HEK293T (cell line): ENCODE results near the gene DHRS9.

Experiments used
- CTCF ChIA-PET: fragments of 350-600 bp; formaldehyde crosslinking; extraction: SDS; loops from one replicate; lab custom pipeline; 2021; ENCODE audit warnings: antibody characterized with exemption, inconsistent platforms; lab: Yijun Ruan, JAX
- POLR2A ChIA-PET: fragments of 350-600 bp; formaldehyde crosslinking; extraction: SDS; loops from one replicate; lab custom pipeline; 2020; ENCODE audit warnings: antibody characterized with exemption, inconsistent platforms; lab: Yijun Ruan, JAX
- DNase-seq: peaks from one replicate; pipeline ENCODE4 v3.0.0; 2012; ENCODE audit warnings: mixed read lengths; ENCODE audit errors: extremely low spot score
- ARNT ChIP-seq: fragments of 450-650 bp; IDR thresholded peaks from 2 replicates; pipeline ENCODE4 v1.6.1; 2017; ENCODE audit warnings: mild to moderate bottlenecking
- BHLHE40 ChIP-seq: fragments of 450-650 bp; IDR thresholded peaks from 2 replicates; pipeline ENCODE4 v1.6.1; 2016; ENCODE audit warnings: mild to moderate bottlenecking, moderate library complexity, borderline replicate concordance
- CTBP1 ChIP-seq: fragments of 450-650 bp; IDR thresholded peaks from 2 replicates; pipeline ENCODE4 v1.6.1; 2016; ENCODE audit warnings: borderline replicate concordance
- ELF4 ChIP-seq: fragments of 450-650 bp; IDR thresholded peaks from 2 replicates; pipeline ENCODE4 v1.6.1; 2017; ENCODE audit warnings: antibody characterized with exemption
- FOXA1 ChIP-seq: fragments of 450-650 bp; IDR thresholded peaks from 2 replicates; pipeline ENCODE4 v1.6.1; 2016; ENCODE audit warnings: mild to moderate bottlenecking
- FOXK2 ChIP-seq: fragments of 450-650 bp; IDR thresholded peaks from 2 replicates; pipeline ENCODE4 v1.6.1; 2016; ENCODE audit warnings: mild to moderate bottlenecking
- FOXM1 ChIP-seq: fragments of 450-650 bp; IDR thresholded peaks from 2 replicates; pipeline ENCODE4 v1.6.1; 2017; ENCODE audit warnings: mild to moderate bottlenecking, borderline replicate concordance
- HDGF ChIP-seq: fragments of 450-650 bp; IDR thresholded peaks from 2 replicates; pipeline ENCODE4 v1.6.1; 2017; ENCODE audit warnings: antibody characterized with exemption, borderline replicate concordance
- L3MBTL2 ChIP-seq: fragments of 450-650 bp; conservative IDR thresholded peaks from 2 replicates; pipeline ENCODE4 v1.6.1; 2016; ENCODE audit warnings: mild to moderate bottlenecking
- LEF1 ChIP-seq: fragments of 450-650 bp; IDR thresholded peaks from 2 replicates; pipeline ENCODE4 v1.6.1; 2017; ENCODE audit warnings: mild to moderate bottlenecking, borderline replicate concordance
- NFRKB ChIP-seq: fragments of 450-650 bp; IDR thresholded peaks from 2 replicates; pipeline ENCODE4 v1.6.1; 2016; ENCODE audit warnings: mild to moderate bottlenecking, moderate library complexity
- SP1 ChIP-seq: fragments of 450-650 bp; IDR thresholded peaks from 2 replicates; pipeline ENCODE4 v1.6.1; 2017
- SUZ12 ChIP-seq: fragments of 450-650 bp; IDR thresholded peaks from 2 replicates; pipeline ENCODE4 v1.6.1; 2016; ENCODE audit warnings: mild to moderate bottlenecking
- TARDBP ChIP-seq: fragments of 450-650 bp; IDR thresholded peaks from 2 replicates; pipeline ENCODE4 v1.6.1; 2016
- ZNF384 ChIP-seq: fragments of 450-650 bp; IDR thresholded peaks from 2 replicates; pipeline ENCODE4 v1.6.1; 2016
- TF ChIP-seq, protein P1 (sequence below): fragments of 450-650 bp; IDR thresholded peaks from 2 replicates; pipeline ENCODE4 v1.6.1; 2016

The DHRS9 gene

DNA sequence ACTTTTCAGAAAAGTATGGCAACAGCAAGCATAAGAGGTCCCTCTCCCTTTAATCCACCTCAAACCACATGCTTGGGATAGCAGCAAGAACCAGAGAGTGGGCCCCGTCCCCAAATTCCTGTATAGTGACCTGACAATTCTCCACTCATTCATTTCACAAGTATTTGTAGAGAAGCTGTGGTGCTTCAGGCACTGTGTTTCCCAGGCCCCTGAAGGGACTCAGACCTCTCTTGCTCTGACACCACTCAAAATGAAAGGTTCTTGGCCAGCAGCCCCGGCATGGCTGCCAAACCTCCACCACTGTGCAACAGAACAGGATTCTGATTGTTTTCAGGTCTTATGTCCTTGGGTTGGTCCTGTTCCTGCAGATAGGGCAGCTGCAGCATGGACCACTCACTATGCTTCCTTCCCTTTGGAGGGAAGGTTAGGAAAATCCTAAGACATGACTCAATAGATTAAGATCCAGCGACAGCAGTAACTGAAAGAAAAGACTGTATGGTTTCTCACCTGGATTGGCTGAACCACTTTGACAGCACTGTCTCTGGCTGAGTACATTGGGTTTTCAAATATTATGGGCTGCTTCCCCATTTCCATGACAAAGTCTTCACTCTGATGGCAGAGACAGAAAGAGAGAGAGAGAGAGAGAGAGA is 67.6 kb downstream of the DHRS9 start:
- DNase-seq, result no peak
- CTCF ChIA-PET, result no interaction called here
- POLR2A ChIA-PET, result no interaction called here
- TF ChIP-seq FOXA1, result no peak
- TF ChIP-seq FOXM1, result no peak
- TF ChIP-seq LEF1, result no peak
- TF ChIP-seq, protein P1, sequence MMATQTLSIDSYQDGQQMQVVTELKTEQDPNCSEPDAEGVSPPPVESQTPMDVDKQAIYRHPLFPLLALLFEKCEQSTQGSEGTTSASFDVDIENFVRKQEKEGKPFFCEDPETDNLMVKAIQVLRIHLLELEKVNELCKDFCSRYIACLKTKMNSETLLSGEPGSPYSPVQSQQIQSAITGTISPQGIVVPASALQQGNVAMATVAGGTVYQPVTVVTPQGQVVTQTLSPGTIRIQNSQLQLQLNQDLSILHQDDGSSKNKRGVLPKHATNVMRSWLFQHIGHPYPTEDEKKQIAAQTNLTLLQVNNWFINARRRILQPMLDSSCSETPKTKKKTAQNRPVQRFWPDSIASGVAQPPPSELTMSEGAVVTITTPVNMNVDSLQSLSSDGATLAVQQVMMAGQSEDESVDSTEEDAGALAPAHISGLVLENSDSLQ, result no peak
- no peak for TF ChIP-seq BHLHE40
- TF ChIP-seq CTBP1, result no peak

DNA sequence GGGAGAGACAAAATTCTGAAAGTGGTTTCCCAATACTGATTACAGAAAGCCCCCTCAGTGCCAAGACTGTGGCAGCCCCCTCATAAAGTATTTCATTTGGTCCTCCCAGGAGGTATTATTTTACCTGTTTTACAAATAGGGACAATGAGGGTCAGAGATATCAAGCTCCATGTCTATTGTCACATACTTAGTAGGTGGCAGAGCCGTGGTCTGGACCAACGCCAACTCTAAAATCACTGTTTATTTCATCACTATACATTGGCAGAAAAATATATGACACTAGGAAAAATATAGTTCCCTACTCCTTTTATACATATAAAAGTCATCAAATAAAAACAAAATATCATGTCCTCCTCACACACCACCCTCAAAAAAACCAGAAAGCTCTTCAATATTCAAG is 68.6 kb downstream of the DHRS9 start:
- ChIA-PET CTCF (interaction anchor here (1.0 kb wide), 1 partner anchor 84 kb away, joined by 4 read pairs; no protein-coding TSS in a partner anchor), POLR2A (no interaction called here)
- no peak for DNase-seq
- TF ChIP-seq, protein P1, result no peak
- no peak for TF ChIP-seq SUZ12
- TF ChIP-seq LEF1, result no peak
- TF ChIP-seq TARDBP, result no peak
- TF ChIP-seq CTBP1, result no peak
- no peak for TF ChIP-seq ELF4
- no peak for TF ChIP-seq BHLHE40
- TF ChIP-seq NFRKB, result no peak
- TF ChIP-seq SP1, result no peak
- TF ChIP-seq HDGF, result no peak
- TF ChIP-seq ARNT, result no peak

DNA sequence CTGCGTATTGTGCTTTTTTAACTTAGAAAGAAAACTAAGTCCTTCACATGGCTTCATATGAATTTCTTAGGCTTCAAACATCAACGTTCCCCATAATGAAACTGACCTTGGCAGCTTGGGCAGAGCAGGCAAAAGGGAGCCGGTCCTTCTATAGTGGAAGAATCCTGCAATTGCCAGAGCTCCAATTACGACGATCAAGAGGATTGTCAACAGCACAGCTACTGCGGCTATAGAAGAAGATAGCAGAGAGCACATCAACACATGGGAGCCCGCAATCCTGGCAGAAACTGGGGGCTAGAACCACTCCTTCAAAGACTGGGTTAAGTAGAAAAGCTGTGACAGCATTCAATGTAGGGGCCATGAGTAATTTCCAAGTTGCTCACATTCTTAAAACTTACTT is 69.8 kb downstream of the DHRS9 start:
- ChIA-PET CTCF (no interaction called here), POLR2A (no interaction called here)
- no peak for DNase-seq
- TF ChIP-seq SP1, result no peak
- no peak for TF ChIP-seq TARDBP
- TF ChIP-seq ARNT, result no peak
- no peak for TF ChIP-seq HDGF
- no peak for TF ChIP-seq FOXA1
- TF ChIP-seq, protein P1, result no peak

DNA sequence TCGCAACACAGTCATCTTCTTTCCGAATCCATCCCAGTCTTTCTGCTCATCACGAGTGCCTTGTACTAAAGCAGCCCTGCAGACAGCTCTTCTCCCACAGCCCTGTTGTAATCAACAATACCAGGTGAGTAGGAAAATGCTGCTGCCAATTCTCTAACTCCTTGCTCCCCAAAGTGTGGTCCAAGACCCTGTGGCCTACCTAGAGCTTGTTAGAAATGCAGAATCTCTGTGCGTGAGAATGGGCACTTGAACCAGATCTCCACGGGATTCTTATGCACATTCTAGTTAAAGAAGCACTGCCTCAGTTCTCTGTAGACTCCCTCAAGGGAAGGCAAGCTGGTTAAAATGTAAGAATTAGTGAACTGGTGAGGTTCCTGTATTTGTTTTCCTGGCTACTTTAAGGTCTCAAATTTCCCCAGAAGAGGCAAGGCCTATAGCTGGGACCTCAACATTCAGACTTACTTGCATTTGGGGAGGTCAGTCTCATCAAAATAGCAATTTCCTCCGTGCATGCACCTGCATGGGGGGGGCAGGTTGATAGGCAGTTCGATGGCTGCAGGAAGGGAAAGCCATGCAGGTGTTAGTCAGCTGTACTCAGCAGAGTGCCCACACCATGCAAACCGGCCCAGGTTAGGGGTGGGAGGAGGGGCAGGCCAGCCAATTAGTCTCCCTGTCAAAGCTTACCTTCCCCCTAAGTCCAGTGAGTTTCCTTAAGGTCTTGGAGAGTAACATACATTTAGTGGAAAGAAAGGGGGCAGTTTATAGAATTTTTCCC is 70.8 kb downstream of the DHRS9 start:
- POLR2A ChIA-PET, result no interaction called here
- DNase-seq, result no peak
- CTCF ChIA-PET, result interaction anchor here (2.6 kb wide), 1 partner anchor 9 kb away, joined by 18 read pairs; no protein-coding TSS in a partner anchor

DNA sequence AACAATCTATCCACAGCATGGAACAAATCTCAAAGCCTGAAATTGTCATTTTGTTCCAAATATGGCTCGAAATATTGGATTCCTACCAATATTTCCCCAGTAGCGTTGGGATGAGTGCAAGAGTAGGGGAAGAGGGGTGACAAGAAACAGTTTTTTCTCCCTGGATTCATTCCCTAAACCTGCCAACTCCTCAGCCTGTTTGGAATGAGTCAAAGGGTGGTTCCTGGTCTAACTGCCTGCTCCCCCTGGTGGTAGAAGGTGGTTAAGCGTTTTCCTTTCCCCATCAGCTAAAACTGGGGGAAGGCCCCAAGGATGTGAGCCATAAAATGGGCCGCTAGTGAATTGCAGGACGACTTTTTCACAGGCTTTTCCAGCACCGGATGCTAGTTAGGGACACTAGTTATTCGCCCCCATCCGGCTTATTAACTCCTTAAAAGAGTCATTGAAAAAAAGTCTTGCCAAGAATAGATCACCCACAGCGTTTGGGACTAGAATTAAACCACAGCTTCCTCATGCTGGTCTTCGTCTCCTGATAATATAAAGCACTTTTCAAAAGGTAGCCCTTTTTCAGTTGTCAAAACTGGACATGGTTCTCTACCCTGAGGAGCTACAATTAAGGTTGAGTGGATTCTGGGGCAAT is 72.5 kb downstream of the DHRS9 start:
- ChIA-PET POLR2A (no interaction called here), CTCF (interaction anchor here (0.8 to 2.6 kb wide), 4 partner anchors 10 to 80 kb away, joined by 3 to 18 read pairs (median 4); no protein-coding TSS in a partner anchor)
- TF ChIP-seq LEF1, result no peak
- TF ChIP-seq NFRKB, result no peak
- no peak for TF ChIP-seq L3MBTL2
- TF ChIP-seq SUZ12, result no peak
- no peak for TF ChIP-seq SP1
- no peak for TF ChIP-seq CTBP1
- TF ChIP-seq TARDBP, result no peak
- no peak for TF ChIP-seq FOXA1
- no peak for TF ChIP-seq ARNT
- DNase-seq, result peak; percentile 74

More for the DNA sequence above, 70.8 kb downstream of the DHRS9 start:
- TF ChIP-seq ARNT, result no peak
- TF ChIP-seq NFRKB, result no peak
- no peak for TF ChIP-seq CTBP1
- no peak for TF ChIP-seq SUZ12
- no peak for TF ChIP-seq SP1
- no peak for TF ChIP-seq FOXA1
- TF ChIP-seq FOXM1, result no peak
- TF ChIP-seq, protein P1, result no peak
- TF ChIP-seq TARDBP, result no peak
- TF ChIP-seq ZNF384, result no peak
- TF ChIP-seq HDGF, result no peak
- TF ChIP-seq FOXK2, result no peak
- no peak for TF ChIP-seq LEF1
- no peak for TF ChIP-seq L3MBTL2
- no peak for TF ChIP-seq BHLHE40
- no peak for TF ChIP-seq ELF4
